Measurements from ENCODE around the gene COL28A1.
"Not testable (repeated sequence)": the region's sequence is repeated elsewhere in the genome, so short reads cannot be mapped to it uniquely, and the experiment has no call there.

COL28A1 gene

GRCh38 chr7:7414791-7415603, 120.7 kb downstream of the COL28A1 start:
- Histone ChIP-seq H3K9me3 (ENCODE audit: low read length) (no peaks in the 10 kb centered on the region), H3K36me3 (ENCODE audit: insufficient read depth, low read length) (no peaks in the 10 kb centered on the region), H3K27me3 (ENCODE audit: insufficient read depth, low read length) (no peaks in the 10 kb centered on the region), H3K4me3 (ENCODE audit: low read length) (no peak overlapping the region), H2AFZ (ENCODE audit: low read depth, low read length) (no peak overlapping the region), H3K4me1 (ENCODE audit: insufficient read depth, low read length) (no peaks in the 10 kb centered on the region)

- no peak overlapping the region for H3K4me3 ChIP-seq (ENCODE audit: low read length)
- no peaks in the 10 kb centered on the region for H3K4me1 ChIP-seq (ENCODE audit: insufficient read depth, low read length)
- H3K9me3 ChIP-seq (ENCODE audit: low read length): no peaks in the 10 kb centered on the region
- no peak overlapping the region for H2AFZ ChIP-seq (ENCODE audit: low read depth, low read length)
- H3K27me3 ChIP-seq (ENCODE audit: insufficient read depth, low read length): no peaks in the 10 kb centered on the region
- H3K36me3 ChIP-seq (ENCODE audit: insufficient read depth, low read length): no peaks in the 10 kb centered on the region
Observed at GRCh38 chr7:7408001-7408770, 127.5 kb downstream of the COL28A1 start.

DNA sequence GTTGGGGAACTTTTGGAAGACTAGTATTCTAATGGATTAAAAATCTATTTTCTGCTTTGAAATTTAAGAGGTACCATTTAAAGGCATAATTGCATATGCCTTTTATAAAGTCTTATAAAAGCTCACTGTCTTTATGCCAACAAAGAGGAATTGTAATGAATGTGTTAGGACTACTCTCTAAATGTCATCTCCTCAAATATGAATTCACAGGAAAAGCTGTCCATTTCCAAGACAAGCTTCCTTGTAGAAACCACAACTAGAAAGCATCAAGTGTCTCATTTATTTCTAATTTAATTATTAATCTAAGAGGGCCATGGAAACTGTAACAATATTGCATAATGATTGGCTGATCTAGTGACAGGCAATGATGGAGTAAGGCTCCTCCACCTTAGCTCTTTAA, 130.2 kb downstream of the COL28A1 start:
- Histone ChIP-seq H3K27me3 (ENCODE audit: insufficient read depth, low read length) (no peaks in the 10 kb centered on the region), H3K4me3 (ENCODE audit: low read length) (no peak overlapping the region), H2AFZ (ENCODE audit: low read depth, low read length) (no peak overlapping the region), H3K9me3 (ENCODE audit: low read length) (no peaks in the 10 kb centered on the region), H3K36me3 (ENCODE audit: insufficient read depth, low read length) (no peaks in the 10 kb centered on the region), H3K4me1 (ENCODE audit: insufficient read depth, low read length) (no peaks in the 10 kb centered on the region)

DNA sequence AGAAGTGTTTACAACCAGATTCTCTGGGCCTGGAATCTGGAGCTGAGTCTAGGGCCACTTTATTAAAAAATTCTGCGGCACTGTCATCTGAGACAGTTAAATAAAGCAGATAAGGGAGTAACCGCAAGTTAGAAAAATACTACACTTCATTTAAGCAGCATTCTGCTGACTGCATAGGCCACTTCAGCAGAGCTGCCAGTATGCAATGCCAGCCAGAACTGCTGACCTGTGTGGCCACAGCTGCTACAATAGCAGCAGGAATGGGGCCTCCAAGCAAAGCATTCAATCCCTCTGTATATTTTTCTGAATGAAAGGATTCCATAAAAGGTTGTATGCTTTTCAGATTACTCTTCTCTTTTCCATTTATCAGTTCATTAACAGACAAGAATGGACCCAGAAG, 136.0 kb downstream of the COL28A1 start:
- Histone ChIP-seq H3K36me3 (ENCODE audit: insufficient read depth, low read length) (no peaks in the 10 kb centered on the region), H3K4me3 (ENCODE audit: low read length) (no peak overlapping the region), H2AFZ (ENCODE audit: low read depth, low read length) (no peak overlapping the region), H3K27me3 (ENCODE audit: insufficient read depth, low read length) (no peaks in the 10 kb centered on the region), H3K4me1 (ENCODE audit: insufficient read depth, low read length) (peaks cover 7% of the 10 kb centered on the region), H3K9me3 (ENCODE audit: low read length) (no peaks in the 10 kb centered on the region)

DNA sequence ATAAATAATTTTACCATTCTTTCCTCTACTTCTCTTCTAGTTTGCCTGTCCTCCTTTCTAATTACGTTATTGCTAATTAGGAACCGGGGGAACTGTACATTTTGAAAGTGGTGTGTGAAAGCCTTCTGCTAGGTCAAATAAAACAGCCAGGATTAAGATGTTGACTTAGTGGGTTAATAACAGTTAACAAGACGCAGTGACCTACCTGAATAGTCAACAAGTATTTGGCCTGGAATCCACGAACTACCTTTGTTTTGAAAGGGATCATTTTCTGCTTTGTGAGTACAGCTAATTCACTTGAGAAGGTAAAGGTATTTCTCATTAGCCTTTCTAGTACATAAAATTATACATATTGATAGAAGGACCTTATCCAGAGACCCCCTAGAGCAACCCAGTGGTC, 139.9 kb downstream of the COL28A1 start:
- Histone ChIP-seq H3K36me3 (ENCODE audit: insufficient read depth, low read length) (no peaks in the 10 kb centered on the region), H3K27me3 (ENCODE audit: insufficient read depth, low read length) (no peaks in the 10 kb centered on the region), H2AFZ (ENCODE audit: low read depth, low read length) (no peak overlapping the region), H3K4me1 (ENCODE audit: insufficient read depth, low read length) (peaks cover 7% of the 10 kb centered on the region), H3K9me3 (ENCODE audit: low read length) (no peaks in the 10 kb centered on the region), H3K4me3 (ENCODE audit: low read length) (no peak overlapping the region)

GRCh38 chr7:7388164-7388563, 147.5 kb downstream of the COL28A1 start:
- not testable (repeated sequence) for H3K9me3 ChIP-seq (ENCODE audit: low read length); H2AFZ ChIP-seq (ENCODE audit: low read depth, low read length); H3K36me3 ChIP-seq (ENCODE audit: insufficient read depth, low read length); H3K4me3 ChIP-seq (ENCODE audit: low read length); H3K4me1 ChIP-seq (ENCODE audit: insufficient read depth, low read length); H3K27me3 ChIP-seq (ENCODE audit: insufficient read depth, low read length)

DNA sequence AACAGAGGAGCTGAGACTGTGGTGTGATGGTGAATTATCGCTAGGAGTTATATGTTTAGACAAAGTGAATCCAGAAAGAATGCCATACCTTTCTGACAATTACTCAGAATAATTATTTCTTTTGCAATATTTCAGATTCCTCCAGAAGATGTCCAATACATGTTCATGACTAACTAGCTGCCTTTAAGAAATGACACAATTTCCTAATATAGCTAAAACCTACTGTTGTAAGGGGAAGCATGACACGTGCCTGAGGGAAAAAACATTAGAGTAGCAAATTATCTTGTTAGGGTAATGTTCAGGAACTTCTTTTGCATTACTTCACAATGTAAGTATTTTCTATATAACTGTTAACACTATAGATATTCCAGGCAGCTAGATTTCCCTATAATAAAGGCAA, 150.3 kb downstream of the COL28A1 start:
- Histone ChIP-seq H3K4me3 (ENCODE audit: low read length) (no peak overlapping the region), H3K4me1 (ENCODE audit: insufficient read depth, low read length) (no peaks in the 10 kb centered on the region), H3K36me3 (ENCODE audit: insufficient read depth, low read length) (no peaks in the 10 kb centered on the region), H3K27me3 (ENCODE audit: insufficient read depth, low read length) (no peaks in the 10 kb centered on the region), H3K9me3 (ENCODE audit: low read length) (no peaks in the 10 kb centered on the region), H2AFZ (ENCODE audit: low read depth, low read length) (no peak overlapping the region)

DNA sequence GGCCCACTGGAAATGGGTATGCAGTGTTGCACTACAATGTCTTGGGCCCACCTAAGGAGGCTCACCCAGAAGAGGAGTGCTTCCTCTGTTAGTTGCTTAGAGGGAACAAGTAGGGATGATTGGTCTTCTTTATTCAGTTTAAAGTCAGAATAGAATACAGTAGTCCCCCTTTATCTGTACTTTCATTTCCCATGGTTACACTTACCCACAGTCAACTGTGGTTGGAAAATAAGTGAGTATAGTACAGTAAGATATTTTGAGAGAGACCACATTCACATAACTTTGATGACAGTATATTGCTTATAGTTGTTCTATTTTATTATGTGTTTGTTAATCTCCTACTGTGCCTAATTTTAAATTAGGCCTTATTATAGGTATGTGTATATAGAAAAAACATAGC, 151.4 kb downstream of the COL28A1 start:
- H3K27me3 ChIP-seq (ENCODE audit: insufficient read depth, low read length): peaks cover 3% of the 10 kb centered on the region
- H3K9me3 ChIP-seq (ENCODE audit: low read length): no peaks in the 10 kb centered on the region
- H3K4me3 ChIP-seq (ENCODE audit: low read length): no peak overlapping the region
- no peaks in the 10 kb centered on the region for H3K4me1 ChIP-seq (ENCODE audit: insufficient read depth, low read length)
- H3K36me3 ChIP-seq (ENCODE audit: insufficient read depth, low read length): no peaks in the 10 kb centered on the region
- H2AFZ ChIP-seq (ENCODE audit: low read depth, low read length): no peak overlapping the region

DNA sequence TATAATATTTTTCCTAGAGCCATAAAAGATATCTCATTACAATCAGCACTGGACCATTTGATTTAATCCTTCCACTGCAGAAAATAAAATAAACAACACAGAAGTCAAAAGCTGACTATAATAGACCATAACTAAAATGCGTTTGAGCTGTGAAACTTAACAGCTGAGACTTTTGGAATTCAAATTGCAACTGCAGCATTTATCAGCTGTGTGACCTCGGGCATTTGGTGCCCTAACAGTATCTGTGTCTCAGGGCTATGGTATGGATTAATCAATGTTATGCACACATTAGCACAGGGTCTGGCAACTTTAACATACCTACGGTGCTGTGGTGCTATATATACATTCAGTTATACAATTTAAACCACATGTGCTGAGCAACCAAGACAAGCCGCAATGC, 160.1 kb downstream of the COL28A1 start:
- Histone ChIP-seq H2AFZ (ENCODE audit: low read depth, low read length) (no peak overlapping the region), H3K36me3 (ENCODE audit: insufficient read depth, low read length) (no peaks in the 10 kb centered on the region), H3K27me3 (ENCODE audit: insufficient read depth, low read length) (peaks cover 4% of the 10 kb centered on the region), H3K4me3 (ENCODE audit: low read length) (no peak overlapping the region), H3K4me1 (ENCODE audit: insufficient read depth, low read length) (no peaks in the 10 kb centered on the region), H3K9me3 (ENCODE audit: low read length) (no peaks in the 10 kb centered on the region)

DNA sequence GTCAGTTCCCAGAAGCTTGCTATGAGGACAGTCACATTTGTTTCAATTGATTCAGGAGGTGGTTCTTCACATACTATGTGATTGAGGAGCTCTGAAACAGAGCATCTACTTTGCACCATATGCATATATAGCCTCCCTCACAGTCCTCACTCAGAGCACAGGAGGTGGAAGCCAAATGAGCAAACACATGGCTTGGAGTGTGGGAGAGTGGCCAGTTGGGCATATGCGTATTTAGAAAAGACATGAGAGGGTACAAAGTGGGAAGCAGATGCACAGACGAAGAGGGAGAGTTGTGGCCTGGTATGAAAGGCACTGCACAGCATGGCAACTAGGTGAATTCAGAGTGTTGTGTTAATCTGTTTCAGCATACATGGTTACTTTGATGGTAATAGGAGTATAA, 165.6 kb downstream of the COL28A1 start:
- no peak overlapping the region for H3K4me3 ChIP-seq (ENCODE audit: low read length)
- H3K4me1 ChIP-seq (ENCODE audit: insufficient read depth, low read length): no peaks in the 10 kb centered on the region
- no peaks in the 10 kb centered on the region for H3K27me3 ChIP-seq (ENCODE audit: insufficient read depth, low read length)
- H3K9me3 ChIP-seq (ENCODE audit: low read length): no peaks in the 10 kb centered on the region
- no peak overlapping the region for H2AFZ ChIP-seq (ENCODE audit: low read depth, low read length)
- no peaks in the 10 kb centered on the region for H3K36me3 ChIP-seq (ENCODE audit: insufficient read depth, low read length)

DNA sequence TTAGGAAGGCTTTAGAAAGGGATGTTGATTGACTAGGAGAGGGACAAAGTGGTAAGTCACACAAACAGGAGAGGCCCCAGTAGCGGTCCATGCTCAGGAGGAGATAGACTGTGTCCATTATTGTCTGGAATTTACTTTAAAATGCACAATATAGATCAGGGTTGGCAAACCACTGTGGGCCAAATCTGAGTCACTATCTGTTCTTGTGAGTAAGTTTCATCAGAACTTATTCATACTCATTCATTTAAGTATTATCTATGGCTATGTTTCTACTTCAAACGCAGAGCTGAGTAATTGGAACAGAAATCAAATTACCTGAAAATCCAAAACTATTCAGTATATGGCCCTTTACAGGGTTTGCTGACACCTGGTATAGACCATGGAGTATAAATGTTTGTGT, 166.5 kb downstream of the COL28A1 start:
- Histone ChIP-seq H2AFZ (ENCODE audit: low read depth, low read length) (no peak overlapping the region), H3K36me3 (ENCODE audit: insufficient read depth, low read length) (no peaks in the 10 kb centered on the region), H3K9me3 (ENCODE audit: low read length) (no peaks in the 10 kb centered on the region), H3K27me3 (ENCODE audit: insufficient read depth, low read length) (no peaks in the 10 kb centered on the region), H3K4me3 (ENCODE audit: low read length) (no peak overlapping the region), H3K4me1 (ENCODE audit: insufficient read depth, low read length) (no peaks in the 10 kb centered on the region)

DNA sequence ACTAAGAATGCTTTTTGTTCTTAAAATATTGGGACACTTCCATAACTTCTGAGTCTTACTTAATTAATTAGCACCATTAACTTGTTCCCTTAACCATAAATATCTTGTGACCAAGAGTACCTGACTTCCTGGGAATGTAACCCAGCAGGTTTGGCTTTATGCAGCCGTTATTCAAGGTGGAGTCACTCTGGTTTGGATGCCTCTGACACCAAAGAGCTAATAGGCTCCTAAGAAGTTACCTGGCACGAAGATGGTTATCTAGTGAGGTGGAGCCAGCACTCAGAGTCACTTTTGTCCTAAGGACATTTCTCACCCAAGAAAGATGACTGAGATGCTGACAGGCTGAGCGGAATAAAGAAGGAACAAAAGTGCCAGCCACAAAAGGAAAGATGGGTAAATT, 181.0 kb downstream of the COL28A1 start:
- H3K4me1 ChIP-seq (ENCODE audit: insufficient read depth, low read length): no peaks in the 10 kb centered on the region
- H3K4me3 ChIP-seq (ENCODE audit: low read length): no peak overlapping the region
- H3K9me3 ChIP-seq (ENCODE audit: low read length): no peaks in the 10 kb centered on the region
- H2AFZ ChIP-seq (ENCODE audit: low read depth, low read length): no peak overlapping the region
- no peaks in the 10 kb centered on the region for H3K36me3 ChIP-seq (ENCODE audit: insufficient read depth, low read length)
- H3K27me3 ChIP-seq (ENCODE audit: insufficient read depth, low read length): no peaks in the 10 kb centered on the region

GRCh38 chr7:7352845-7353244, 182.8 kb downstream of the COL28A1 start:
- no peaks in the 10 kb centered on the region for H3K9me3 ChIP-seq (ENCODE audit: low read length)
- no peak overlapping the region for H2AFZ ChIP-seq (ENCODE audit: low read depth, low read length)
- H3K4me3 ChIP-seq (ENCODE audit: low read length): no peak overlapping the region
- H3K4me1 ChIP-seq (ENCODE audit: insufficient read depth, low read length): no peaks in the 10 kb centered on the region
- H3K27me3 ChIP-seq (ENCODE audit: insufficient read depth, low read length): no peaks in the 10 kb centered on the region
- H3K36me3 ChIP-seq (ENCODE audit: insufficient read depth, low read length): no peaks in the 10 kb centered on the region

Measured in neuron (in vitro differentiated cells).